Measurements from ENCODE around the gene CMC2.

DNA sequence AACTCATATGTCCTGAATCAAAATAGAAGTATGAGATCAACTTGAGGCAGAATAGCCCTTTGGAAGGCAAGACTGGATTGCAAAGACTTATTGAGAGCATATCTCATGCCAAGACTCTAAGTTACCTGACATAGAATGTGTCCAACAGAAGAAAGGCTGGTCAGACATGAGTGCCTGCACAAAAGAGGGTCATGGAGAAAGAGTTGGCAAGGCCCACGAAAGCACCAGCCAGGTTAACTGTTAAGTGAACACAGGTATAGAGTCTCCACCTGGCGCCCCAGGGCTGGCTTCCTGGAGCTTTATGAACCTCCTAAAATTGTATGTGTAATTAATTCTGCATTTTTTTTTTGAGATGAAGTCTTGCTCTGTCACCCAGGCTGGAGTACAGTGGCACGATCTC, 71.0 kb downstream of the CMC2 start:
- TF ChIP-seq, protein P1, sequence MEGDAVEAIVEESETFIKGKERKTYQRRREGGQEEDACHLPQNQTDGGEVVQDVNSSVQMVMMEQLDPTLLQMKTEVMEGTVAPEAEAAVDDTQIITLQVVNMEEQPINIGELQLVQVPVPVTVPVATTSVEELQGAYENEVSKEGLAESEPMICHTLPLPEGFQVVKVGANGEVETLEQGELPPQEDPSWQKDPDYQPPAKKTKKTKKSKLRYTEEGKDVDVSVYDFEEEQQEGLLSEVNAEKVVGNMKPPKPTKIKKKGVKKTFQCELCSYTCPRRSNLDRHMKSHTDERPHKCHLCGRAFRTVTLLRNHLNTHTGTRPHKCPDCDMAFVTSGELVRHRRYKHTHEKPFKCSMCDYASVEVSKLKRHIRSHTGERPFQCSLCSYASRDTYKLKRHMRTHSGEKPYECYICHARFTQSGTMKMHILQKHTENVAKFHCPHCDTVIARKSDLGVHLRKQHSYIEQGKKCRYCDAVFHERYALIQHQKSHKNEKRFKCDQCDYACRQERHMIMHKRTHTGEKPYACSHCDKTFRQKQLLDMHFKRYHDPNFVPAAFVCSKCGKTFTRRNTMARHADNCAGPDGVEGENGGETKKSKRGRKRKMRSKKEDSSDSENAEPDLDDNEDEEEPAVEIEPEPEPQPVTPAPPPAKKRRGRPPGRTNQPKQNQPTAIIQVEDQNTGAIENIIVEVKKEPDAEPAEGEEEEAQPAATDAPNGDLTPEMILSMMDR (IDR thresholded peaks at IDR 0.05): no peak
- TF ChIP-seq, protein P2, sequence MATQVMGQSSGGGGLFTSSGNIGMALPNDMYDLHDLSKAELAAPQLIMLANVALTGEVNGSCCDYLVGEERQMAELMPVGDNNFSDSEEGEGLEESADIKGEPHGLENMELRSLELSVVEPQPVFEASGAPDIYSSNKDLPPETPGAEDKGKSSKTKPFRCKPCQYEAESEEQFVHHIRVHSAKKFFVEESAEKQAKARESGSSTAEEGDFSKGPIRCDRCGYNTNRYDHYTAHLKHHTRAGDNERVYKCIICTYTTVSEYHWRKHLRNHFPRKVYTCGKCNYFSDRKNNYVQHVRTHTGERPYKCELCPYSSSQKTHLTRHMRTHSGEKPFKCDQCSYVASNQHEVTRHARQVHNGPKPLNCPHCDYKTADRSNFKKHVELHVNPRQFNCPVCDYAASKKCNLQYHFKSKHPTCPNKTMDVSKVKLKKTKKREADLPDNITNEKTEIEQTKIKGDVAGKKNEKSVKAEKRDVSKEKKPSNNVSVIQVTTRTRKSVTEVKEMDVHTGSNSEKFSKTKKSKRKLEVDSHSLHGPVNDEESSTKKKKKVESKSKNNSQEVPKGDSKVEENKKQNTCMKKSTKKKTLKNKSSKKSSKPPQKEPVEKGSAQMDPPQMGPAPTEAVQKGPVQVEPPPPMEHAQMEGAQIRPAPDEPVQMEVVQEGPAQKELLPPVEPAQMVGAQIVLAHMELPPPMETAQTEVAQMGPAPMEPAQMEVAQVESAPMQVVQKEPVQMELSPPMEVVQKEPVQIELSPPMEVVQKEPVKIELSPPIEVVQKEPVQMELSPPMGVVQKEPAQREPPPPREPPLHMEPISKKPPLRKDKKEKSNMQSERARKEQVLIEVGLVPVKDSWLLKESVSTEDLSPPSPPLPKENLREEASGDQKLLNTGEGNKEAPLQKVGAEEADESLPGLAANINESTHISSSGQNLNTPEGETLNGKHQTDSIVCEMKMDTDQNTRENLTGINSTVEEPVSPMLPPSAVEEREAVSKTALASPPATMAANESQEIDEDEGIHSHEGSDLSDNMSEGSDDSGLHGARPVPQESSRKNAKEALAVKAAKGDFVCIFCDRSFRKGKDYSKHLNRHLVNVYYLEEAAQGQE (IDR thresholded peaks at IDR 0.05; ENCODE audit: insufficient read depth in 1 of 2, low read depth in 2 of 2, low read length in 1 of 2): no peak

Data from Panc1 (cell line).